NCI-H1417 treated with DMSO at 0.1 percent for 48 hours (cell line): ENCODE measurements around the gene ZC3H7B.

Experiments
- DNase-seq: peaks from one replicate; lab custom pipeline; 2025; lab: John Stamatoyannopoulos, UW

ZC3H7B gene

GRCh38 chr22:41332217-41332939, 31.1 kb downstream of the ZC3H7B start:
- no peak for DNase-seq

- DNase-seq, result no peak
Observed at GRCh38 chr22:41333806-41334205, 32.5 kb downstream of the ZC3H7B start.

- no peak for DNase-seq
Observed at GRCh38 chr22:41334215-41334614, 32.9 kb downstream of the ZC3H7B start.

GRCh38 chr22:41334951-41335635, 33.8 kb downstream of the ZC3H7B start:
- no peak for DNase-seq

- no peak for DNase-seq
Observed at GRCh38 chr22:41338614-41339212, 37.4 kb downstream of the ZC3H7B start.

GRCh38 chr22:41339823-41340222, 38.5 kb downstream of the ZC3H7B start:
- no peak for DNase-seq

- no peak for DNase-seq
Observed at GRCh38 chr22:41340357-41340756, 39.0 kb downstream of the ZC3H7B start.

GRCh38 chr22:41341012-41341411, 39.7 kb downstream of the ZC3H7B start:
- no peak for DNase-seq

- DNase-seq, result no peak
Observed at GRCh38 chr22:41341990-41342389, 40.7 kb downstream of the ZC3H7B start.

- DNase-seq, result no peak
Observed at GRCh38 chr22:41343300-41343699, 42.0 kb downstream of the ZC3H7B start.

- DNase-seq, result no peak
Observed at GRCh38 chr22:41343717-41344116, 42.4 kb downstream of the ZC3H7B start.

- no peak for DNase-seq
Observed at GRCh38 chr22:41344189-41344788, 43.0 kb downstream of the ZC3H7B start.

- DNase-seq, result no peak
Observed at GRCh38 chr22:41345807-41346335, 44.5 kb downstream of the ZC3H7B start.

GRCh38 chr22:41347066-41347859, 45.9 kb downstream of the ZC3H7B start:
- DNase-seq, result no peak

- DNase-seq, result no peak
Observed at GRCh38 chr22:41348964-41349484, 47.7 kb downstream of the ZC3H7B start.

GRCh38 chr22:41350087-41350486, 48.8 kb downstream of the ZC3H7B start:
- DNase-seq, result no peak

GRCh38 chr22:41351011-41351410, 49.7 kb downstream of the ZC3H7B start:
- no peak for DNase-seq

- no peak for DNase-seq
Observed at GRCh38 chr22:41352058-41352457, 50.7 kb downstream of the ZC3H7B start.

- no peak for DNase-seq
Observed at GRCh38 chr22:41353862-41354575, 52.7 kb downstream of the ZC3H7B start.

GRCh38 chr22:41354979-41355378, 53.7 kb downstream of the ZC3H7B start:
- DNase-seq, result no peak

- DNase-seq, result no peak
Observed at GRCh38 chr22:41355895-41356294, 54.6 kb downstream of the ZC3H7B start.
